ENCODE data around the gene HCN2. TPM values are rescaled to one million over a fixed set of nuclear protein-coding genes. Genes with fewer than 3 reads are reported as not detected.

Gene HCN2
- total RNA-seq, 3 donors from 2014 or later (not counting 1 experiment from before 2014, with no cell fraction given) = 0.96 to 1.6 (median 1.1) TPM

DNA sequence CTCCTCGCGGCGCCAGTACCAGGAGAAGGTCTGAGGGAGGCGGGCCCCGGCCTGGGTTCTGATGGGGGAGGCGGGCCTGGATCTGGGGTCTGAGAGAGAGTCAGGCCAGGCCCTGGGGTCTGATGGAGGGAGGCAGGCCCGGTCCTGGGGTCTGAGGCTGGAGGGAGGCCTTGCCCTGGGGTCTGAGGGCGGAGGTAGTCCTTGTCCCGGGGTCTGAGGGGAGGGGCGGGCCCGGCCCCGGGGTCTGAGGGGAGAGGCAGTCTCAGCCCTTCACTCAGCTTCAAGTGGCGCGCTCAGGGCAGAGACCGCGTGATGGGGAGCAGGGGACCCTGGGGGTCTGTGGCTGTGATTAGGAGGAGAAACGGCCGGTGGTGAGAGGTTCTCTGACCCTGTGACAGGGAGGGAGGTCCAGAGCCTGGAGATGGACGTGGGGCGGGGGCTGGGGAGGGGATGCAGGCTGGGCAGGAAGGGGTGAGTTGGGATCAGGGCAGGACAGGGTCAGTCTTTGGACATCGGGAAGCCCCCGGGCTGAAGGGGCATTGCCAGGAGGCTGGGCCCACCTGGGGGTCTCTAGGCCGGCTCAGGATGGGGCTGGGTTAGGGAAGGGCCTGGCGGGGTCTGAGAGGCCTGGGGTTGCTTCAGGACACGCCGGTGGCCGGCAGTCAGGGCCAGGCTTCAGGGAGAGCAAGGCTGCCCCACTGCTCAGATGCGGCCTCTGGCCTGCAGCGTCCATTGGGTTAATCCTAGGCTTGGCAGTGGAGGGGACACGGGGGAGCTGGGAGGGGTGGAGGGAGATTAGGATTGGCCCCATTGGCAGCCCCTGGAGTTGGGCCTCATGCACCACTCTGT is 18.7 kb downstream of the HCN2 start:
- no peaks in the 10 kb centered on the region for H3K9me3 Mint-ChIP-seq
- peak overlapping the region; percentile 40 for H3K4me3 Mint-ChIP-seq
- H3K4me1 ChIP-seq (ENCODE audit: control insufficient read depth, insufficient read depth, low read length) = peaks cover 51% of the 10 kb centered on the region
- H3K27me3 ChIP-seq (ENCODE audit: control insufficient read depth, insufficient read depth, low read length) = peaks cover 4% of the 10 kb centered on the region
- intact Hi-C loops (cut with micrococcal nuclease) = no loop called here
- no peaks in the 10 kb centered on the region for H3K27me3 Mint-ChIP-seq (ENCODE audit: low read depth in 2 of 2)
- H3K9me3 ChIP-seq (ENCODE audit: control insufficient read depth, insufficient read depth, low read length) = no peaks in the 10 kb centered on the region
- H3K36me3 Mint-ChIP-seq = no peaks in the 10 kb centered on the region
- 88% methylated on average over 30 of the region's 30 CpGs for WGBS (ENCODE audit: insufficient coverage)
- TF ChIP-seq, protein P1, sequence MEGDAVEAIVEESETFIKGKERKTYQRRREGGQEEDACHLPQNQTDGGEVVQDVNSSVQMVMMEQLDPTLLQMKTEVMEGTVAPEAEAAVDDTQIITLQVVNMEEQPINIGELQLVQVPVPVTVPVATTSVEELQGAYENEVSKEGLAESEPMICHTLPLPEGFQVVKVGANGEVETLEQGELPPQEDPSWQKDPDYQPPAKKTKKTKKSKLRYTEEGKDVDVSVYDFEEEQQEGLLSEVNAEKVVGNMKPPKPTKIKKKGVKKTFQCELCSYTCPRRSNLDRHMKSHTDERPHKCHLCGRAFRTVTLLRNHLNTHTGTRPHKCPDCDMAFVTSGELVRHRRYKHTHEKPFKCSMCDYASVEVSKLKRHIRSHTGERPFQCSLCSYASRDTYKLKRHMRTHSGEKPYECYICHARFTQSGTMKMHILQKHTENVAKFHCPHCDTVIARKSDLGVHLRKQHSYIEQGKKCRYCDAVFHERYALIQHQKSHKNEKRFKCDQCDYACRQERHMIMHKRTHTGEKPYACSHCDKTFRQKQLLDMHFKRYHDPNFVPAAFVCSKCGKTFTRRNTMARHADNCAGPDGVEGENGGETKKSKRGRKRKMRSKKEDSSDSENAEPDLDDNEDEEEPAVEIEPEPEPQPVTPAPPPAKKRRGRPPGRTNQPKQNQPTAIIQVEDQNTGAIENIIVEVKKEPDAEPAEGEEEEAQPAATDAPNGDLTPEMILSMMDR (IDR thresholded peaks at IDR 0.05) = no peak
- DNase-seq (no peak), ATAC-seq (no peak)
- H3K36me3 ChIP-seq (ENCODE audit: control insufficient read depth, insufficient read depth, low read length) = no peaks in the 10 kb centered on the region
- peak overlapping the region; percentile 11 for H3K4me3 ChIP-seq (ENCODE audit: low read length)
- peak overlapping the region; percentile 53 for H3K27ac ChIP-seq (ENCODE audit: low read length)
- H3K27ac Mint-ChIP-seq = peak overlapping the region in 1 of 2 donors; percentile 35
- peaks cover 12 to 21% of the 10 kb centered on the region in 2 donors for H3K4me1 Mint-ChIP-seq

DNA sequence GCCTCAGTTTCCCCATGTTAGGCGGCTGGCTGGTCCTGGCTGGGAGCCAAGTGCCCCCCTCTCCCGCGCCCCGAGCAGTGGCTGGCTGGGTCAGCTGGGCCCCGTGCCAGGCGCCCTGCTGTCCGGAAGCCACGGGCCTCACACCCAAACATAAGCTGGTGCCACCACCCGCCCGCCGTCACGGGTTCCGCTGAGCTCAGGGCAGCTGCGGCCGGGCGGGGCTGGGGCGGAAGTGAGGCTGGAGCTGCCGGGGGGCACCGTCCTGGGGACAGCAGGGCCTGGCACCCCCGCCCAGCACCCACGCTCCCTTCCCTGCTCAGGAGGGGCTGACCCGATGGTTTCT is 19.3 kb downstream of the HCN2 start:
- H3K9me3 Mint-ChIP-seq = no peaks in the 10 kb centered on the region
- H3K27ac ChIP-seq (ENCODE audit: low read length) = peak overlapping the region; percentile 78
- no peak overlapping the region for H3K4me3 Mint-ChIP-seq
- peaks cover 12 to 21% of the 10 kb centered on the region in 2 donors for H3K4me1 Mint-ChIP-seq
- H3K27ac Mint-ChIP-seq = peak overlapping the region in 1 of 2 donors; percentile 35
- H3K4me1 ChIP-seq (ENCODE audit: control insufficient read depth, insufficient read depth, low read length) = peaks cover 51% of the 10 kb centered on the region
- H3K36me3 Mint-ChIP-seq = no peaks in the 10 kb centered on the region
- no peaks in the 10 kb centered on the region for H3K9me3 ChIP-seq (ENCODE audit: control insufficient read depth, insufficient read depth, low read length)
- peak; percentile 15 to 49 (median 33) for ATAC-seq
- H3K4me3 ChIP-seq (ENCODE audit: low read length) = no peak overlapping the region
- H3K27me3 ChIP-seq (ENCODE audit: control insufficient read depth, insufficient read depth, low read length) = peaks cover 4% of the 10 kb centered on the region
- no peaks in the 10 kb centered on the region for H3K36me3 ChIP-seq (ENCODE audit: control insufficient read depth, insufficient read depth, low read length)
- WGBS (ENCODE audit: insufficient coverage) = 66% methylated on average over 22 of the region's 22 CpGs
- H3K27me3 Mint-ChIP-seq (ENCODE audit: low read depth in 2 of 2) = no peaks in the 10 kb centered on the region
- DNase-seq = no peak
- intact Hi-C loops (cut with micrococcal nuclease) = no loop called here
- TF ChIP-seq, protein P1 (IDR thresholded peaks at IDR 0.05) = no peak

DNA sequence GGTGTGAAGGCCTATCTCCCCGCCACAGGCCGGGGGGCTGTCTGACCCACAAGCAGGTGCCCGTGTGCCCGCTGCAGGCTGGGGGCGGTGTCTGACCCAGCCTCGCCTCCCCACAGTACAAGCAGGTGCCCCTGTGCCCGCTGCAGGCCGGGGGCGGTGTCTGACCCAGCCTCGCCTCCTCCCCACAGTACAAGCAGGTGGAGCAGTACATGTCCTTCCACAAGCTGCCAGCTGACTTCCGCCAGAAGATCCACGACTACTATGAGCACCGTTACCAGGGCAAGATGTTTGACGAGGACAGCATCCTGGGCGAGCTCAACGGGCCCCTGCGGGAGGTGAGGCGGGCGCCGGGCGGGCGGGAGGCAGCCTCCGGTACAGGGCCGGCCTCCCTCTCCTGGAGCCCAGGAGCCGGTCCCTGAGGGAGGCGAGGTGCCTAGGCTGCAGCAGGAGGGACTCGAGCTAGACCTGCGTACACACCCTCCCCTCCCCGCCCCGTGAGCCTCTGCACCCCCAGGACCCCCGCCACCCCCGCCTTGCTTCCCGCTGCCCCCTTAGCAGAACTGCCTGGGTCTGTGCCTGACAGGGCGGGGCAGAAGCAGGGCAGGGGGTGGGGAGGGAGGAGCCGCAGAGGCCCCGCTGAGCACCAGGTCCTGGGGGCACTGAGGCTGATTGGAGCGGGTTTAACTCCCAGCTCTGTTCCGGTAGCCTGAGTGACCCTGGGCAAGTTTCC is 20.6 kb downstream of the HCN2 start:
- peak in 1 of 2 donors; percentile 67 for DNase-seq
- intact Hi-C loops (cut with micrococcal nuclease) = no loop called here
- Mint-ChIP-seq H3K36me3 (no peaks in the 10 kb centered on the region), H3K9me3 (no peaks in the 10 kb centered on the region), H3K27ac (peak overlapping the region; percentile 51 to 84), H3K4me3 (peak overlapping the region; percentile 82), H3K27me3 (ENCODE audit: low read depth in 2 of 2) (peaks cover 3 to 7% of the 10 kb centered on the region in 2 donors), H3K4me1 (peaks cover 12 to 21% of the 10 kb centered on the region in 2 donors)
- peaks cover 4% of the 10 kb centered on the region for H3K27me3 ChIP-seq (ENCODE audit: control insufficient read depth, insufficient read depth, low read length)
- TF ChIP-seq, protein P1 (IDR thresholded peaks at IDR 0.05) = no peak
- H3K4me1 ChIP-seq (ENCODE audit: control insufficient read depth, insufficient read depth, low read length) = peaks cover 51% of the 10 kb centered on the region
- no peaks in the 10 kb centered on the region for H3K36me3 ChIP-seq (ENCODE audit: control insufficient read depth, insufficient read depth, low read length)
- peak overlapping the region; percentile 78 for H3K27ac ChIP-seq (ENCODE audit: low read length)
- peak overlapping the region; percentile 37 for H3K4me3 ChIP-seq (ENCODE audit: low read length)
- 34% methylated on average over 32 of the region's 38 CpGs for WGBS (ENCODE audit: insufficient coverage)
- no peaks in the 10 kb centered on the region for H3K9me3 ChIP-seq (ENCODE audit: control insufficient read depth, insufficient read depth, low read length)
- ATAC-seq = peak; percentile 26 to 51 (median 38)

All from natural killer cell (primary cell).